ENCODE measurements around the gene WDR70. TPM values are rescaled to one million over a fixed set of nuclear protein-coding genes. Genes with fewer than 3 reads are reported as not detected.
A peak's percentile ranks its signal among the peaks of the same experiment; 100 is the strongest.

The WDR70 gene
- total and polyA plus RNA-seq, 2 of the 8 experiments (the other 6 are each of a cell fraction or from before 2014, with no cell fraction given), result 10.6 to 37.4 TPM

GRCh38 chr5:37370864-37371726 lies 8.0 kb upstream of the WDR70 start, which contains the start of gene NUP155:
Gene NUP155, minus strand, starts transcription at chr5:37371106. Its CDS starts 129 bp downstream, at chr5:37370977.
- H4K8ac ChIP-seq (ENCODE audit: extremely low read depth, insufficient read depth, low read length), result peak within 1 kb of the TSS; percentile 98; the same call in 1 of the 2 replicates
- 1 to 100% methylated on average over 1 to 45 of the region's 49 CpGs for WGBS, 2 experiments (ENCODE audit: extremely low coverage in 1 of 2, insufficient coverage in 1 of 2, insufficient read length in 1 of 2, insufficient replicate concordance in 2 of 2, low coverage in 1 of 2, low lambda C conversion rate in 2 of 2, missing lambda C conversion rate in 1 of 2)
- peak within 1 kb of the TSS; percentile 91; the same call in 1 of the 2 replicates for H2AK5ac ChIP-seq (ENCODE audit: low read depth, low read length)
- H4K5ac ChIP-seq (ENCODE audit: insufficient read length, low read depth, low read length), result peak within 1 kb of the TSS; percentile 63
- peak within 1 kb of the TSS; percentile 81 for H2AFZ ChIP-seq (ENCODE audit: low read length)
- H2BK15ac ChIP-seq (ENCODE audit: low read length), result no peak within 1 kb of the TSS
- ChIA-PET CTCF (ENCODE audit: partially characterized antibody) (interaction anchor here (0.6 to 1.1 kb wide), 5 partner anchors 8 to 631 kb away, joined by 3 to 5 read pairs (median 3); partner anchors contain the start of genes CPLANE1 and WDR70), POLR2A (ENCODE audit: partially characterized antibody) (interaction anchor here (0.6 to 2.6 kb wide), 9 partner anchors 9 to 598 kb away, joined by 3 to 19 read pairs (median 3); partner anchors contain the start of genes CPLANE1 and WDR70)
- H2BK120ac ChIP-seq (replicated peaks; ENCODE audit: low read depth, low read length), result no peak within 1 kb of the TSS
- H2BK5ac ChIP-seq (ENCODE audit: low read depth, low read length), result peak within 1 kb of the TSS; percentile 66
- peak within 1 kb of the TSS; percentile 86 to 100 (median 100) for H3K4me3 ChIP-seq (ENCODE audit: extremely low read depth in 1 of 4, insufficient read depth in 2 of 4, low read depth in 3 of 4, low read length in 4 of 4)
- H3K9ac ChIP-seq (replicated peaks in 1 of 4; ENCODE audit: extremely low read depth in 1 of 4, low read depth in 3 of 4, low read length in 3 of 4), result peak within 1 kb of the TSS; percentile 81 to 100 (median 97)
- peak within 1 kb of the TSS; percentile 84 for H3K27ac ChIP-seq (ENCODE audit: low read depth, low read length)
- H2BK12ac ChIP-seq (ENCODE audit: low read depth, low read length), result no peak within 1 kb of the TSS; the same call in 1 of the 2 replicates
- FAIRE-seq, result peak; percentile 79
- H4K20me1 ChIP-seq (replicated peaks in 1 of 2; ENCODE audit: control insufficient read depth in 1 of 2, insufficient read depth in 2 of 2, low read length in 2 of 2), result peaks cover 0 to 3% of the 10 kb centered on the region in 2 experiments
- no peak within 1 kb of the TSS for H3K14ac ChIP-seq (ENCODE audit: insufficient read length)
- H3K36me3 ChIP-seq (ENCODE audit: control insufficient read depth in 2 of 4, insufficient read depth in 4 of 4, low read length in 3 of 4), result 0 out of 8 replicates have a peak, but pooled peaks cover 0 to 3% (median 0%) of the 10 kb centered on the region in 4 experiments
- H3K56ac ChIP-seq (replicated peaks; ENCODE audit: insufficient read length, low read depth, low read length), result no peak within 1 kb of the TSS
- H3K9me3 ChIP-seq (ENCODE audit: insufficient read depth in 2 of 2, low read depth in 1 of 2, low read length in 1 of 2), result no peaks in the 10 kb centered on the region
- peaks cover 3% of the 10 kb centered on the region; the same call in 1 of the 2 replicates for H3K23me2 ChIP-seq (ENCODE audit: low read depth, low read length)
- H3K4ac ChIP-seq (replicated peaks; ENCODE audit: insufficient read length, low read depth, low read length), result peak within 1 kb of the TSS; percentile 29
- H3K27me3 ChIP-seq (replicated peaks in 1 of 4; ENCODE audit: control insufficient read depth in 3 of 4, extremely low read depth in 1 of 4, insufficient read depth in 3 of 4, low read length in 3 of 4), result no peaks in the 10 kb centered on the region
- H4K91ac ChIP-seq (replicated peaks; ENCODE audit: insufficient read length, low read length), result no peak within 1 kb of the TSS
- H3K23ac ChIP-seq (ENCODE audit: insufficient read length), result no peak within 1 kb of the TSS
- DNase-seq (ENCODE audit: low read depth in 1 of 2, low spot score in 2 of 2), result peak; percentile 90 to 96
- H3K79me1 ChIP-seq (ENCODE audit: low read depth, low read length), result peaks cover 3% of the 10 kb centered on the region; the same call in 1 of the 2 replicates
- H3K4me2 ChIP-seq (ENCODE audit: insufficient read depth in 1 of 2, low read depth in 2 of 2, low read length in 2 of 2), result peak within 1 kb of the TSS; percentile 94 to 96
- no peak within 1 kb of the TSS for H2BK20ac ChIP-seq (ENCODE audit: low read length)
- H3K79me2 ChIP-seq (ENCODE audit: control insufficient read depth in 1 of 2, insufficient read depth in 2 of 2, low read length in 2 of 2), result peaks cover 37 to 47% of the 10 kb centered on the region in 2 experiments
- H3K4me1 ChIP-seq (replicated peaks in 1 of 4; ENCODE audit: control insufficient read depth in 3 of 4, insufficient read depth in 4 of 4, low read length in 3 of 4), result peaks cover 0 to 3% (median 3%) of the 10 kb centered on the region in 4 experiments; a peak in 4 of 7 replicates
- H3K18ac ChIP-seq (ENCODE audit: extremely low read depth, low read length), result no peak within 1 kb of the TSS
- no peak for TF ChIP-seq SUZ12 (IDR thresholded peaks at IDR 0.05; ENCODE audit: low read length)
- no peak for TF ChIP-seq BACH1 (IDR thresholded peaks at IDR 0.05; ENCODE audit: low read length)
- TF ChIP-seq POLR2AphosphoS5 (IDR thresholded peaks at IDR 0.05; ENCODE audit: low read depth, low read length), result peak; percentile 87
- peak; percentile 91 for TF ChIP-seq KDM5A (IDR thresholded peaks at IDR 0.05; ENCODE audit: low read length)
- TF ChIP-seq YY1 (IDR thresholded peaks at IDR 0.05; ENCODE audit: low read depth, low read length), result no peak; the same call in 1 of the 2 replicates
- TF ChIP-seq PHF8 (conservative IDR thresholded peaks at IDR 0.05; ENCODE audit: low read depth, low read length), result peak; percentile 88
- TF ChIP-seq CBX8 (IDR thresholded peaks at IDR 0.05; ENCODE audit: borderline replicate concordance, low read depth, low read length), result no peak
- TF ChIP-seq CHD1 (IDR thresholded peaks at IDR 0.05; ENCODE audit: low read depth, low read length), result no peak
- TF ChIP-seq ATF3 (IDR thresholded peaks at IDR 0.05; ENCODE audit: insufficient read depth, low read depth, low read length), result peak; percentile 87
- TF ChIP-seq HDAC6 (IDR thresholded peaks at IDR 0.05; ENCODE audit: low read depth, low read length), result no peak
